HG02678 (cell line): Measurements from ENCODE around the gene TAGLN2.
"Not testable (repeated sequence)": the region's sequence is repeated elsewhere in the genome, so short reads cannot be mapped to it uniquely, and the experiment has no call there.

Experiments used
- ATAC-seq: cut with Tn5 transposase; IDR thresholded peaks from one replicate; pipeline ENCODE4 v1.9.1; 2021; ENCODE audit warnings: mild to moderate bottlenecking, moderate library complexity; ENCODE audit not compliant: unreplicated experiment

Gene TAGLN2

GRCh38 chr1:159906960-159907359 lies 18.3 kb downstream of the TAGLN2 start:
- ATAC-seq, result no peak

GRCh38 chr1:159904036-159904435 lies 21.3 kb downstream of the TAGLN2 start:
- ATAC-seq, result not testable (repeated sequence)

DNA sequence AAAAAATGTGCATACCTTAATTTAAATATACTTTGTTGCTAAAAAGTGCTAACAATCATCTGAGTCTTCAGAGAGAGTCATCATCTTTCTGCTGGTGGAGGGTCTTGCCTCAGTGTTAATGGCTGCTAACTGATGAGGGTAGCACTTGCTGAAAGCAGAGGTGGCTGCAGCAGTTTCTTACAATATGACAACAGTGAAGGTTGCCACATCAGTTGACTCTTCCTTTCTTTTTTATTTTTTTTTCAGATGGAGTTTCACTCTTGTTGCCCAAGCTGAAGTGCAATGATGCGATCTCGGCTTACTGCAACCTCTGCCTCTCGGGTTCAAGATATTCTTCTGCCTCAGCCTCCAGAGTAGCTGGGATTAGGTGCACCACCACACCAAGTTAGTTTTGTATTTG lies 22.8 kb downstream of the TAGLN2 start:
- no peak for ATAC-seq

DNA sequence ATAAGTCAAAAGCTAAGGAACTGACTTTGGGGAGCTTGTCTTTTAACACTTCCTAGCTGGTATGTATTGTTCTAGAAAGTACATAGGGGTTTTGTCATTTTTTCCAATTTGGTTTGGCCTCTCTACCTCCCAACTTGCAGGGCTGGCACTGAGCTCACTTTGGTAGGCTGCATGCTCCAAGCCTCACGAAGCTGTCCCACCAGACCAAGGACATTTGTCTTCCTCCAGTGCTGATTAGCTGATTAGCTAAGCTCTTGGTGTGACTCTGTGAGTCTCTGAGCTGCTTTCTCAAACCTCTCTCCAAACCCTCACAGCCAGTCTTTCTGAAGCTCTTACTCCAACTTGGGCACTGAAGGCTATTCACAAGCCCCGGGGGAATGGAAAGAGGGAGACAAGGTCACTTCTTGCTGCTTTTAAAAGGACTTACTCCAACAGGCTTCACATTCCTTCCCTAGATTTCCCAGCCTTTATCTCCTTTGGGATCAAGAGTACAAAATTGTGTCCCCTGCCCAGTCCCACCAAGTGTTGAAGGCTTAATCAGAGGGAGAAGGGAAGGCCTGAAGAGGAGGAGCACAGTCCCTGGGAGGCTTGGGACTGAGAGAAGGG lies 24.4 kb downstream of the TAGLN2 start:
- no peak for ATAC-seq

DNA sequence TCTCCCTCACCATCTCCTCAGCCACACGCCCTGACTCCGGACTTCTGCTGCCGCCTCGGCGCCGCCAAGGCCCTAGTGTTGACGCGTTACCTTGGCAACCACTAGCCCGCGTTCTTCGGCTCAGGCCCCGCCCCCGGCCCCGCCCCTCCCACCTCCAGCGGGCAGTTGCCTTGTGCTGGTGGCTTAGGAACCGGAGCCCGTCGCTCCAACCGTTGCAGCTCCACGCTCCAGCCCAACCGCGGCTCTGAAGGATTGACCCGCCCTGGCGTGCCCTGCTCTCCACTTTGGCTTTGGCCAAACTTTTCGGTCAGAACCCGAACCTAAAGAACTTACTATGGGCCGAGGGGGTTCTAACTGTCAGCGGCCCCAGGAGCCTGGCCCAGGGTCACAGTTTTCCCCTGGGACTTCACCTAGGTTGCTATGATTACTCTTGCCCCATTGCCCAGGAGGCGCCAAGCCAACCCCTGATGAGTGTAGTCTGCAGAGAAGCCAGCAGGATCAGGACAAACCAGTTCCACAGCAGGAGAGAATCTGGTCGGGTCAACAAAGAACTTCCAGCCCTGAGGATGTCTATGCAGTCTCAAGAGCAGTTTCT lies 25.1 kb downstream of the TAGLN2 start, which contains the start of gene CFAP45:
Gene CFAP45, minus strand, starts transcription at position 80 of the 595 bp plus-strand sequence. Its CDS starts 67 bp downstream, at position 13.
- ATAC-seq, result no peak

DNA sequence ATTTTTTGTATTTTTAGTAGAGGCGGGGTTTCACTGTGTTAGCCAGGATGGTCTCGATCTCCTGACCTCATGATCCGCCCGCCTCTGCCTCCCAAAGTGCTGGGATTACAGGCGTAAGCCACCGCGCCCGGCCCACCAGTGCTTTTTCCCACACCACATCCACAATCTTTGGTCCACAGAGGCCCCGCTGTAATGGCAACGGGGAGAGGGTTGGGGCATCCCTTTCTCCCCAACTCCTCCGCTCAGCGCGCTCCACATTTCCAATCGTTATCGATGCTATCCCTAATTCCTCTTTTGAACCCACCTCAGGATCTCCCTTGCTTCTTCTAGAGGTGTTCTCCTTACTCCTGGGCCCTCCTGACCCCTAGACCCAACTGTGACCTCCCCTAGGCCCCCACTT lies 25.7 kb downstream of the TAGLN2 start:
- ATAC-seq, result not testable (repeated sequence)

DNA sequence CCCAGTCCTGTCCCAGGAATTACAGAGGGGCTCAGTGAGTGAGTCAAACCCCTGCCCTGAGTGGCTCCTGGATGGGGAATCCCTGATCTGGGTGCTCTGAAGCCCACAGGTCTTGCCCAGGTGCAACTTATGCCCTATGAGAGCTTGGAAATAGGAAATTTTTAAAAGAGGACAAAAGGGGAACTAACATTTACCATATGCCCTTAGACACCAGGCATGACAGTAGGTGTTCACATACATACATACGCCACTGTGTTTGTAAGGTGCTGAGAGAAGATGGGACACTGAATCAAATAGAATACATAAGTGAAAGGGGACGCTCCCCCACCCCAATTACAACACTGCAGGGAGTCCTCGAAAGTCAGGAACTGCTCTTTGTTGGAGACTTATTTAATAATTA lies 26.8 kb downstream of the TAGLN2 start:
- no peak for ATAC-seq

- no peak for ATAC-seq
Measured at GRCh38 chr1:159897962-159898361, 27.3 kb downstream of the TAGLN2 start.

GRCh38 chr1:159896546-159896930 lies 28.8 kb downstream of the TAGLN2 start:
- no peak for ATAC-seq

DNA sequence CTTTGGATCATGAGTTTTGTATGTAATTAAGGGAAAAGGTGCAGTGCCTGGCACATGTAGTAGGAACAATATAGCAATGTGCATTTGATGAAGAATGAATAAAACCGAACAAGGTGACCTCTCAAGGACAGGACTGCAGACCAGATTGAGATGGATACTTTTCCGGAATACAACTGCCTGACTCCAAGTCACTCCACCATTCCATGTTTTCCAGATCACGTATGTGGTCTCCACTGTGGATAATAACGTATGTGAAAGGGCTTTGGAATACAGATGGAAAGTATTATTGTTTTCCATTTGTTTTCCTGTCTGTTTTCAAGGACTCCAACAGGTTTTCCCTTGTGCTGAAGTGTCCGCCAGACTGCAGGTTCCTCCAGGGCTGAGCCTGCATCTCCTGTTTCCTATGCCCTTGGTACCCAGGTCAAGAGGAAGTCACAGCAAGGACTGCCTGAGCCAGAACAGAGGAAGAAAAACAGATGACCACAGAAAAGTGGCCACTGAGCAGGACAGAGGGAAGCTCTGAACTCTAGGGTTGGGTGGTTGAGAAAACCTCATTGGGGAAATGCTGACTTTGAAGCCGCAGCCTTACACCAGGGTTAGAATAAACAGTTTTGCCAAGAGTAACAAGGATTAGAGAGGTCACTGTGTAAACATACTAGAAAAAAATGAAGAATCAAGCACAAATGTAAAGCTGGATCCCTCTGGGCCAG lies 29.3 kb downstream of the TAGLN2 start:
- no peak for ATAC-seq

- no peak for ATAC-seq
Measured at GRCh38 chr1:159895286-159895685, 30.0 kb downstream of the TAGLN2 start.

DNA sequence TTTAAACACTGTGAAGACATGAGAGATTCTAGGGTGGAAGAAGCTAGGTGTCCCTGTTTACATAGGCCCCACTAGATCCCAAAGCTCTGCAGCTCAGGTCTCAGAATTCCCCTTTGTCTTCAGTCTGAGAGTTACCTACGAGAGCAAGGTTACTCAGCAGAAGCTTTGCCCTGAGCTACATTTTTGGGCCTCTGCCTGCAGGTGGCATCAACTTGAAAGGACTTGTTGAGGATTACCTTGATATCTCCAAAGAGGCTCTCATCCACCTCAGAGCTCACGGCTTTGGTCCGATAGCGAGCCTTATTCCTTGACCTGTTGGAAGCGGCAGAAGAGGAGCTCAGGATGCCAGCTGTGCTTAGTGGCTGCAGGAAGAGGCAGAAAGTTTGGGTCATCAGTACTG lies 32.4 kb downstream of the TAGLN2 start:
- no peak for ATAC-seq

DNA sequence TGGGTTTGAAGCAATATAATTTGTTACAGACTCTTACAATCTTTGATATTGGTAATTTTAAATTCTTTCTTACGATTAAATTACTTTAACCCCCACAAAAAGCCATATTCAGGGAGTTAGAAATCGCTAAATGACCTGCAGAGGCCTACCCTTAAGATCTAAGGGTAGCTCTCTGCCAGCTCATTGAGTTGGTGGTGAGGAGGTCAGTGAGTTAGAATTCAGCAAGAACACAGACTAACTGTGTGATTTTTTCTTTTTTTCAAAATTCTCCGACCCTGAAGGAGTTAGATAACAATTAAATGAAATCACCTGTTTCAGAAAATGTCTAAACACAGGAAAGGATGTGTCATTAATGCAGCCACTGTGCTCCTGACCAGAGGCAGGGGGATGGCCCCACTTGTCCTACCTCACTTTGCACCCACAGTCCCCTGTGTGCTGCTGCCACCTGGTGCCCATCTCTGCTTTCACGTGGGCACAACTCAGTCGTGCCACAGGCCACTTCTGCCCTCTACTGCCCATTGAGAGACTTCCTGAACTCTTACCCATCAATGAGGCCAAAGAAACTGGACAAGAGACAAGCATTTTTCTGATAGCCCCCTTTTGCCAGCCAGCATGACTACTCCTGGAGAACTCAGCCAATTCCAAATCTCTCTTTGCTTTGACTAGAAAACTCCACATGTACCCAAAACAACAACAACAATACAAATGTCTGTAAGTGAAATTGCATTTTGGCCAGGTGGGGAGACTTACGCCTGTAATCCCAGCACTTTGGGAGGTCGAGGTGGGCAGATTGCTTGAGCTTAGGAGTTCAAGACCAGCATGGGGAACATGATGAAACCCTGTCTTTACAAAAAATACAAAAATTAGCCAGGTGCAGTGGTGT lies 33.8 kb downstream of the TAGLN2 start:
- peak; percentile 81 for ATAC-seq

DNA sequence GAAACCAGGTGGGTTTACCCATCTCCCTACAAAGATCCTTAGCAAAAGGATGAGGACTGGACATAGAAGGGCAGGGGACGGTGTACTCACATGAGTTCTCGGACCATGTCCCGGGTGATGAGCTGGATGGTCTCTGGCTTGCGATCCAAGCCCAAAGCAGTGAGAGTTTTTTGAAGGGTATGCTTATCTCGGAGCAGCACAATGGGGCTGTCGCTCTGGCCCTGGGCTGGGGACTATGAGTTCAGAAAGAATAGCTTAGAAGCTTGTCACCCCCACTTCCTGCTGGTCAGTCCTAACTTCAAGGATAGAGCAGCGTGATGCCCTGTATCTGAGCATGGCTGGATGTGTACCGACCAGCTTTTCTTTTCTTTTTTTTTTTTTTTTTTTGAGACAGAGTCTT lies 34.9 kb downstream of the TAGLN2 start:
- ATAC-seq, result no peak

DNA sequence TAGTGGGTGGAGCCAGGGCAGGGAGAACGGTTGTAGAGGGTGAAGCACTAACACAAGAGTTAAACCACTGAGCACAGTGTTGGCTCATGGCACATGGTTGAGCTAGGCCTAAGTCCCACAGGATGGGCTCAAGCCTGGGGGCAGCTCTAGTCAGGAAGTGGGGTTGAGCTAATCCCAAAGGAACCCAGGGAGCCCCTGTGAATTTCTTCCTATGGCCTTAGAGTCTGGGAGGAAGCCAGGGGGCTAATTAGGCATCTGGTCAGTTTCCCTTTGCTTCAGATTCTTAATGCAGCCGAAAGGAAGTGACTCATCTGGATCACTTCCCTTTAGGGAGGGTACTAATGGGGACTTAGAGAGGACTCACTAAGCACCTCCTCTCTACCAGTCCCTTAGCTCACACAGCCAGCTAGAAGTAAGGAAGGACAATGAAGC lies 35.5 kb downstream of the TAGLN2 start:
- ATAC-seq, result peak; percentile 88

DNA sequence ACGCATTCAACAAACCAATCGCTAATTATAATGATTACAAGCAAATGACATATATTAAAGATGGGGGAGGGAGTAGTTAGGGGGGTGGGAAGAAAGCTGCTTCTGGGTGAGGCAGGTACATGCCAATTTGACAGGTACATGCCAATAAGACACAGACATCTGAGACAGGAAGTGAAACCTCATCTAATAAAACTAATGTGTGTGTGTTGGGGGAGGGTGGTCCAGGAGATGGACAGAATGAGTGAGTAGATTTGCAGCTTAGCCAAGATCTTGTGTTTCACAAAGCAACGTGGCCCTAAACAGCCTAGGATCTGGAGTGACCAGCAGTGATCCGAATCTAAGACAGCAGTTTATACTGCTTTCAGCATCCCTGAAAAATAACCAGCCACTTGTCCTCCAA lies 36.1 kb downstream of the TAGLN2 start:
- ATAC-seq, result no peak

DNA sequence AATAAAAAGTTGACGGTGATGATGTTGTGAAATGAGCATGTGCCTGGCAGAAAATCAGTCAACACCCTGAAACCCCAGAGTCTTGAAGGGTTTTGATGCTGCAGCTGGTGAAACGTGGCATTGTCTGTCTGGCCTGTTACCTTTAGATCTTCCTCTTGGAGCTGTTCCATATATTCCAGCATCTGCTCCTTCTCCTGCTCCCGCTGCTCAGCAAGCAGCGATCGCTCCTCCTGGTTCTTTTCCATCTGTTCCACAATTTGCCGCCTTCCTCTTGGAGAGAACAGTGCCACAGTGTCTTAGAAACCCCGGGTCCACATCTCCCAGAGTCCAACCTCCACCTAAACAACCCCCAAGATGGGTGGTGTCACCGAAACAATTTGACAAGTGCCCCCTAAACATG lies 41.0 kb downstream of the TAGLN2 start:
- ATAC-seq, result no peak

- ATAC-seq, result no peak
Measured at GRCh38 chr1:159883134-159883533, 42.2 kb downstream of the TAGLN2 start.

- ATAC-seq, result no peak
Measured at GRCh38 chr1:159882527-159882862, 42.8 kb downstream of the TAGLN2 start.

DNA sequence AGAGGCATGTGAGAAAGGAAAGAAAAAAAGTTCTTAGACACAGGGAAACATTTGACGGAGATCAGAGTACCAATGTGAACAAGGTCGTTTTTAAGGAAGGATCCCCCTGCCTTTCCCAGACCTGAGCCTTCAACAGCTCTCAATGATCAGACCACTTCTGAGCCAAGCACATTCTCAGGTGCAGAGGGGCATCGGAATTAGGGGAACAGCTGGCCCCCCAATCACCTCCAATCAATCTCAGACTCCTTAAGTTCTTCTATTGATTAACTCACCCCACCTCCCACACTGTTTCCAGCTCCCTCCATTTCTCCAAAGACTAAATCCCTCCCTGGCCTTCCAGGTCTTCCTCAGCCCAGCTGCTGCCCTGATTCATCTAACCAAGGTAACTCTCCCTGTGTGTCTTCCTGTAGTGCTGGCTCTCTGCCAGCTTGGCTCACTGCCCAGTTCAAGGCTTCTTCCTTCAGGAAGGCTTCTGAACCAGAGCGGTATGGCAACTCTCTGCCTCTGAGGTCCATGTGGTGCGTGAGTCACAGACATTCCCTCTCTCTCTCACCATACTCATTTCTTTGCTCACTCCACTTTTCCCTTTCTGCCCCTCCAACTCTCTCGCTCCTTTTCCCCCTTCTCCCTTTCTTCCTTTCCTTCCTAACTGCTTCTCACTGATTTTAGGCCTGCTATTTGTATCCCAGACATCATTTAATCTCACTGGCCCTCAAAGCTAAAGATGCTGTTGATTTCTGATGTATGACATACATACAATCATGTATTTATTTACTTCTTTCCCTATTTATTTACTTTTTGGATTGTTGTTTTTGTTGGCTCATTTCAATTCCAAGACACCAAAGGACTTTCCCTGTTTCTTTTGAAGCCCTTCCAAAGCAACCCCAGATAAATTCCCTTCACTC lies 43.4 kb downstream of the TAGLN2 start:
- ATAC-seq, result no peak
